K562 (cell line): Measurements from ENCODE around the gene SLC19A1.

ENCODE experiments used
- BRCA1 ChIP-seq, 2 experiments: fragments of 450-650 bp in 1 of 2; sonication (generic) in 1 of 2; formaldehyde crosslinking in 1 of 2; IDR thresholded peaks; 2 replicates each; pipeline versions ENCODE4 v1.5.0 to v1.6.1; 2017 to 2020; ENCODE audit warnings: mild to moderate bottlenecking in 1 of 2, missing genetic modification reagents in 1 of 2
- CHD7 ChIP-seq: fragments of 200-600 bp; sonication (generic); IDR thresholded peaks from one replicate; pipeline ENCODE4 v1.6.1; 2012; ENCODE audit warnings: mild to moderate bottlenecking, low read depth, low read length, inconsistent platforms
- NFIC ChIP-seq: fragments of 450-650 bp; IDR thresholded peaks from 2 replicates; pipeline ENCODE4 v1.6.1; 2017; ENCODE audit warnings: mild to moderate bottlenecking, inconsistent platforms
- REST ChIP-seq, 2 experiments: fragments of 450-650 bp; formaldehyde crosslinking in 1 of 2; IDR thresholded peaks; 2 replicates each; pipeline versions ENCODE4 v1.4.0 to v1.6.1; 2014 to 2020; ENCODE audit warnings: mild to moderate bottlenecking in 2 of 2, borderline replicate concordance in 1 of 2, low read depth in 1 of 2
- TBP ChIP-seq: optimal IDR thresholded peaks from 2 replicates; pipeline ENCODE3; 2011; ENCODE audit warnings: low read depth, low read length, improper control_type of control experiment
- ZNF668 ChIP-seq: fragments of 250-450 bp; sonication (Bioruptor Pico); IDR thresholded peaks from 2 replicates; pipeline ENCODE4 v1.8.0; 2022; ENCODE audit warnings: mild to moderate bottlenecking, inconsistent platforms
- ZNF76 ChIP-seq: fragments of 250-450 bp; sonication (Bioruptor Pico); IDR thresholded peaks from 2 replicates; pipeline ENCODE4 v1.4.0; 2020; ENCODE audit warnings: mild to moderate bottlenecking, moderate library complexity, borderline replicate concordance

GRCh38 chr21:45477176-45478114 is 64.8 kb downstream of the SLC19A1 start:
- TF ChIP-seq CHD7 (no peak), BRCA1 (IDR thresholded peaks at IDR 0.05) (no peak), BRCA1 (CRISPR knock-in tag; IDR thresholded peaks at IDR 0.05) (no peak), ZNF668 (CRISPR knock-in tag) (no peak), ZNF76 (CRISPR knock-in tag) (no peak), NFIC (no peak), REST (IDR thresholded peaks at IDR 0.05; ENCODE audit: borderline replicate concordance) (no peak), REST (CRISPR knock-in tag; IDR thresholded peaks at IDR 0.05; ENCODE audit: low read depth) (no peak), TBP (no peak)
